Lung microvascular endothelial cell (primary cell): ENCODE measurements around the gene ACTL10. TPM values are rescaled to one million over a fixed set of nuclear protein-coding genes. Genes with fewer than 3 reads are reported as not detected.

Experiments
- total RNA-seq: library from RNA; depleted of rRNA; stranded (reverse); fragments of >200 nt; gene quantifications from 2 replicates; pipeline ENCODE4 v1.2.1, GENCODE V29; 2014

ACTL10 gene
- total RNA-seq, 1 donor from 2014 or later, result 1.6 TPM

Other genes with a start within 250 kb of the ACTL10 start
- 5.4 TPM in 2 replicates for gene SNTA1, start 223.2 kb upstream of the ACTL10 start, total RNA-seq
- 2.4 and 3.2 TPM in 2 replicates for gene CBFA2T2, start 176.8 kb upstream of the ACTL10 start, total RNA-seq
- under 0.01 TPM in 1 of 2 replicates, not detected in the other for gene C20orf144, start 4.6 kb upstream of the ACTL10 start, total RNA-seq
- gene NECAB3, start 7.5 kb downstream of the ACTL10 start, total RNA-seq, result 7.2 and 9.7 TPM in 2 replicates
- gene E2F1, start 19.4 kb downstream of the ACTL10 start, total RNA-seq, result 2.8 and 3.9 TPM in 2 replicates
- 3.9 and 4.0 TPM in 2 replicates for gene PXMP4, start 53.4 kb downstream of the ACTL10 start, total RNA-seq
- gene ZNF341, start 65.1 kb downstream of the ACTL10 start, total RNA-seq, result 0.44 and 0.99 TPM in 2 replicates
- 30.3 and 34.1 TPM in 2 replicates for gene CHMP4B, start 144.4 kb downstream of the ACTL10 start, total RNA-seq